Muscle of arm (tissue), 14 donors: ENCODE results near the gene RUBCN. TPM values are rescaled to one million over a fixed set of nuclear protein-coding genes. Genes with fewer than 3 reads are reported as not detected.

Experiments
- DNase-seq: peaks from one replicate; pipeline ENCODE4 v3.0.0-alpha.2; 2013
- long read RNA-seq, 11 donors: transcript quantifications; one replicate each; lab custom pipeline, GENCODE V29; 2026
- polyA plus RNA-seq, 12 donors: library from polyadenylated mRNA; unstranded; fragments of 120-200 nt; gene quantifications; one replicate each; pipeline ENCODE4 v1.2.1, GENCODE V29; 2013; ENCODE audit not compliant: insufficient read length in 12 of 12

RUBCN gene
- polyA plus RNA-seq = 10 to 100 TPM in 4 of 12 donors, 1 to 10 TPM in 7, not detected in 1; 6.7 to 15.9 (median 8.8) TPM
- long read RNA-seq, donor 1 = 0 reads
- long read RNA-seq, donor 2, partial matches to known transcripts = 0 of 1 reads
- long read RNA-seq, donor 2, other reads (novel, unspliced or antisense) = 0 of 1 reads
- long read RNA-seq, donor 3, partial matches to known transcripts = 0 of 1 reads
- long read RNA-seq, donor 3, other reads (novel, unspliced or antisense) = 0 of 1 reads
- long read RNA-seq, donor 4 = 0 reads
- long read RNA-seq, donor 5, partial matches to known transcripts = 0 of 2 reads
- long read RNA-seq, donor 5, other reads (novel, unspliced or antisense) = 0 of 2 reads
- long read RNA-seq, donor 6 = 0 reads
- long read RNA-seq, donor 7 = 0 reads
- long read RNA-seq, donor 8, partial matches to known transcripts = 26 of 66 reads
- long read RNA-seq, donor 8, other reads (novel, unspliced or antisense) = 36 of 66 reads
- long read RNA-seq, donor 9, partial matches to known transcripts = 0 of 1 reads
- long read RNA-seq, donor 9, other reads (novel, unspliced or antisense) = 0 of 1 reads
- long read RNA-seq, donor 10, partial matches to known transcripts = 0 of 2 reads
- long read RNA-seq, donor 10, other reads (novel, unspliced or antisense) = 0 of 2 reads
- long read RNA-seq, donor 11, partial matches to known transcripts = 0 of 1 reads
- long read RNA-seq, donor 11, other reads (novel, unspliced or antisense) = 0 of 1 reads

GRCh38 chr3:197736491-197737318 is at the start of gene RUBCN:
Gene RUBCN (minus strand): TSS chr3:197736904. CDS start chr3:197736719, 185 bp downstream.
- peak; percentile 93 for DNase-seq

- DNase-seq = no peak
Observed at GRCh38 chr3:197784019-197784585, 47.4 kb upstream of the RUBCN start.

- DNase-seq = no peak
Observed at GRCh38 chr3:197782230-197782629, 45.5 kb upstream of the RUBCN start.

GRCh38 chr3:197775317-197775716 is 38.6 kb upstream of the RUBCN start:
- DNase-seq = no peak

DNA sequence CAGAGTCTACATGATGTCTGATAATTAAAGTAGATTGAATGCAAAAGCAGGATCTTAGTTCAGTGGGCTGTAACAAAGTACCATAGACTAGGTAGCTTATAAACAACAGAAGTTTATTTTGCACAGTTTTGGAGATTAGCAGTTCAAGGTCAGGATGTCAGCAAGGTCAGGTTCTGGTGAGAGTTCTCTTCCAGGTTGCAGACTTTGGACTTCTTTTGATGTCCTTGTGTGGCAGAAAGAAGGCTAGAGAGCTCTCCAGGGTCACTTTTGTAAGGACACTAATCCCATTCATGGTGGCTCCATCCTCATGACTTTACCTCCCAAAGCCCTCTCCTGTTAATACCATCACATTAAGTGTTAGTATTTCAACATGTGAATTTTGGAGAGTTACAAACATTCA is 25.1 kb upstream of the RUBCN start:
- no peak for DNase-seq

GRCh38 chr3:197758512-197758911 is 21.8 kb upstream of the RUBCN start:
- no peak for DNase-seq

GRCh38 chr3:197756704-197757103 is 20.0 kb upstream of the RUBCN start:
- DNase-seq = no peak

GRCh38 chr3:197753263-197753662 is 16.6 kb upstream of the RUBCN start:
- DNase-seq = no peak

GRCh38 chr3:197752107-197752506 is 15.4 kb upstream of the RUBCN start:
- DNase-seq = no peak

GRCh38 chr3:197750858-197751737 is 14.4 kb upstream of the RUBCN start:
- peak; percentile 25 for DNase-seq

DNA sequence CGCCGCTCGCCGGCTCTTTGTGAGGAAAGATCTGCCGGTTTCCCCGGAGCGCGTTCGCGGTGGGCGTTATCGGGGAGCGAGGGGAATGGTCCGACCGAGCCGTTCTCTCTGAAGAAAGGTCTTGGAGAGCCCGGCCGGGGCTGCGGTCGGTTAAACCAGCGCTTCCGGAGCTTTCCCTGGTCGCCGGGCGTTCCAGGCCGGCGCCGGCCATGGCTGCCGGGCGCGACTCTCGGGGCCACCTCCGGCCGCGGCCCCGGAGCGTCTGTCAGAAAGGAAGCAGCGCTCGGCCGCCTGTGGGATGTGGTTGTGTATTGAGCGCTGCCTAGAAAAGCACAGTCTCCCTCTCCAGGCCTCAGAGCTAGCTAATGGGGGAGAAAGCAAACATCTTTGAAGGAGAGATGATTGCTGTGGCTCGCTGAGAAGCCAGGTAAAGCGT is 13.7 kb upstream of the RUBCN start:
- peak; percentile 61 for DNase-seq

DNA sequence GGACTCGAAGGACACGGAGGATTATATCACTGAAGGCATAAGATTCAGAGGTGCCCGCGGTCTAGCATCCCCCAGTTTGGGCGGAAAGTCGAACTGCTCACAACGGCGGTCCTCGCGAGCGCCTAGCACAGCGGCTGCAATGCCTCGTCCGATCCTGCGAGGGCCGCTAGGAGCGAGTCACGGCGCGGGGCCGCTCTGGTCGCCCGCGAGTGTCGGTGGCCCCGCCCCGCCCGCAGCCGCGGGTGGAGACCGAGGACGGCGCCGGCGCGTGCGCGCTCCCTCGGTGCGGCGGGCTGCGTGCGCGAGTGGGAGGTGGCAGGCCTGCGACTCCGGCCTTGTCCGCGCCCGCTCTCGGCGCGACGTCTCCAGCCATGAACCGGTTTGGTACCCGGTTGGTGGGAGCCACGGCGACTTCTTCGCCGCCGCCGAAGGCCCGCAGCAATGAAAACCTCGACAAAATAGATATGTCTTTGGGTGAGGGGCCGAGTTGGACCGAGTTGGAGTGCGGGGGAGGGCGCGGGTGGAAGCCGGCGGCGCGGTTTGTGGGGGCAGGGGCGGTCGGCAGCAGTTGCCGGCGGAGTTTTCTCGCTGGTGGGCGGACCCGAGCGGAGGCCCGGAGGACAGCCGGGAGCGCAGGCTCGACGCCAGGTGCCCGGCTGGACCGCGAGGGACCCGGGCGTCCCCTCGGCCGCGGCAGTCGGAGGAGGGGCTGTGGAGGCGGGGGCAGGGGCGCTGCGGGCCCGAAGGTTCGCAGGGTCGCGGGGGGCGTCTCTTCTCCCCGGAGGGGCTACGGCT is 13.1 kb upstream of the RUBCN start, which contains the start of gene FYTTD1:
Gene FYTTD1 (plus strand): TSS at position 283 of the 795 bp plus-strand sequence. CDS start 89 bp downstream, at position 372.
- DNase-seq = peak; percentile 88

DNA sequence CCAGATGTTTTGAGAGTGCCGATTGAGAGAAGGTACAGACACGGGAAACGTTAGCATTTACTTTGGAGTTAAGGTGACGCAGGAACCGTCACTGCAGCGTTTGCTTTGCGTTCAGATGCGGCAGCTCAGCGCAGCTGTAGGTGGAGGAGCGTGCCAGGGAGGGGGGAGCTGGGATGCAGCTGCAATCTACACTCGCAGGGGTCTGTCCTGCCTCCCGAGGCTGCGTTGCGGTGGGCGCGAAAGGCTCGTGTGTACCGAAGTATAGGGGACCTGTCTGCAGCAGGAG is 12.6 kb upstream of the RUBCN start:
- DNase-seq = no peak

DNA sequence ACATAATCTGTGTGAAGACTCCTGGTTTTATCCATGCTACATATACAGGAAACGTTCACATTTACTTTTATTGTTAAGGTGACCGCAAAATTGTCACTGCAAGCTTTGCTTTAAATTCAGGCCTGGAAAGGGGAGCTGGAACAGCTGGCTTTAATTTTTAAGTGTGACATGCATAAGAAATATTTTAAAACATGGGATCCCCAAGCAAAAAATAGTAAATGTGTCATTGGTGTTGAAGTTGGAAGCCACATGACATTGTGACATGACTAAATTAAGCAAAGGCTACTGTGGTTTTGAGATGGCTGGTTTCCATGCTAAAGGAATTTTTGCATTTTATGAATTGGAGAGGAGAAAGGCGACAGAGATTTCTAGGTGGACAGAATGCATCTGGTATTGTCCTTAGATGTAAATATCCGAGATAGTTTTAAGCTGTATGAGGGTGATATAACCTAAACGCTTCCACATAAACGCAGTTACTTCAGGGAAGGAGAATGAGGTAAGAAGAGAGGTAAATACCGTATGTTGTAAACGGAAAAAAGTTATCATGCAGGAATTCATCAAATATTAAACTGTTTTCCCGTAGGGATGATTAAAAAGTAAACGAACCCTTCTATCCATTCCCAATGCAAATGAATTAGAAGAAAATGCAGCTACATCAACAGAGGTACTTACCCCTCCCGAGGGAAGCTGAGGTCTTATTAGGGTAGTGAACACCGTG is 12.1 kb upstream of the RUBCN start:
- no peak for DNase-seq

DNA sequence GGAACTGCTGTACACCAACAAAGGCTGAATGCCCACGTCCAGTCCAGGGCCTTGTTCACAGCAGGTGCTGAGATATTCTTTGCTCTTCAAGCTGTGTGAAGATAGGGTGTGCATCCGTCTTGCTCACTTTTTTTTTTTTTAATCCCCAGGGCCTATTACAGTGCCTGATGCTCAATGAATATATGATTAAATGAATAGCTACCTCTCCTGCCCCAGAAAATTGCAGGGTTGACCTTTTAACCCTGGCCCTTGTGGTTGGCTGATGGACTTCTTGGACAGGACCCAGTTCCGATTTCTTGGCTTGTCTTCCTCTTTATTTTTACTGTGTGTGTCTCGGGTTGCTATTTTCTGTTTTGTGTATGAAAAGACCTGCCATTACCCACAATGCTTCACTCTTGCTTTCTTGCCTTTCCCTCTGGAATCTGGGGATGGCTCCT is 10.1 kb upstream of the RUBCN start:
- no peak for DNase-seq

- no peak for DNase-seq
Observed at GRCh38 chr3:197746209-197746608, 9.5 kb upstream of the RUBCN start.

GRCh38 chr3:197742787-197743186 is 6.1 kb upstream of the RUBCN start:
- no peak for DNase-seq

- no peak for DNase-seq
Observed at GRCh38 chr3:197737749-197738462, 1.2 kb upstream of the RUBCN start.

GRCh38 chr3:197737319-197737649 is 580 bp upstream of the RUBCN start:
- DNase-seq = no peak
